IMR-90 (cell line): ENCODE data around the gene B4GALT1. TPM values are rescaled to one million over a fixed set of nuclear protein-coding genes. Genes with fewer than 3 reads are reported as not detected.
"Not testable (repeated sequence)": the region's sequence is repeated elsewhere in the genome, so short reads cannot be mapped to it uniquely, and the experiment has no call there.

Experiments used
- ATAC-seq: fragments of 200-7000 bp; cut with Tn5 transposase; 2 replicates; pipeline ENCODE4 v1.9.1; 2020; ENCODE audit warnings: low read depth, mild to moderate bottlenecking, moderate library complexity
- BruUV-seq: library from RNA; stranded (reverse); fragments of 400-500 nt; replicated peaks from 2 replicates; lab custom pipeline; 2021; lab: Mats Ljungman, UMichigan
- CTCF ChIA-PET: fragments of 300-600 bp; formaldehyde crosslinking; extraction: SDS; loops from one replicate; lab custom pipeline; 2021; ENCODE audit warnings: antibody characterized with exemption; lab: Yijun Ruan, JAX
- POLR2A ChIA-PET: fragments of 300-600 bp; sonication (Branson Sonifier 250); formaldehyde crosslinking; loops from one replicate; lab custom pipeline; 2022; ENCODE audit warnings: antibody characterized with exemption; ENCODE audit not compliant: unreplicated experiment; lab: Charles Lee
- DNase-seq: peaks from one replicate; pipeline ENCODE4 v3.0.0; 2013
- H2AFZ ChIP-seq: replicated peaks from 2 replicates; pipeline ENCODE3; 2013; ENCODE audit warnings: low read length, mild to moderate bottlenecking; ENCODE audit not compliant: poor library complexity
- H2AK5ac ChIP-seq: 2 replicates; pipeline ENCODE4 v1.6.1; 2013; ENCODE audit warnings: low read depth, low read length, inconsistent platforms
- H2AK9ac ChIP-seq: replicated peaks from 2 replicates; pipeline ENCODE3; 2013; ENCODE audit warnings: mild to moderate bottlenecking, low read depth, low read length, moderate library complexity; ENCODE audit not compliant: poor library complexity
- H2BK120ac ChIP-seq: 2 replicates; pipeline ENCODE4 v1.6.1; 2013; ENCODE audit warnings: low read depth, low read length, inconsistent platforms
- H2BK15ac ChIP-seq: 3 replicates; pipeline ENCODE4 v1.6.1; 2013; ENCODE audit warnings: low read depth, low read length, inconsistent platforms
- H2BK20ac ChIP-seq: 2 replicates; pipeline ENCODE4 v1.6.1; 2013; ENCODE audit warnings: low read depth, mild to moderate bottlenecking, inconsistent platforms, low read length, moderate library complexity
- H2BK5ac ChIP-seq: 2 replicates; pipeline ENCODE4 v1.6.1; 2013; ENCODE audit warnings: mild to moderate bottlenecking, low read depth, low read length, inconsistent platforms; ENCODE audit not compliant: poor library complexity, severe bottlenecking
- H3K14ac ChIP-seq: replicated peaks from 2 replicates; pipeline ENCODE4 v1.6.1; 2013; ENCODE audit warnings: low read depth, low read length, inconsistent platforms
- H3K18ac ChIP-seq: 2 replicates; pipeline ENCODE4 v1.6.1; 2013; ENCODE audit warnings: low read depth, low read length, control low read depth
- H3K23ac ChIP-seq: 2 replicates; pipeline ENCODE4 v1.6.1; 2013; ENCODE audit warnings: low read depth, low read length, inconsistent platforms
- H3K27ac ChIP-seq: 2 replicates; pipeline ENCODE4 v1.5.1; 2013; ENCODE audit warnings: mild to moderate bottlenecking, control low read depth, low read length; ENCODE audit not compliant: insufficient read depth
- H3K27me3 ChIP-seq: 2 replicates; pipeline ENCODE4 v1.6.1; 2013; ENCODE audit warnings: low read length; ENCODE audit not compliant: control insufficient read depth, insufficient read depth
- H3K36me3 ChIP-seq: 2 replicates; pipeline ENCODE4 v1.6.1; 2013; ENCODE audit warnings: low read length, mixed read lengths; ENCODE audit not compliant: control insufficient read depth, insufficient read depth
- H3K4ac ChIP-seq: 2 replicates; pipeline ENCODE4 v1.6.1; 2013; ENCODE audit warnings: low read depth, low read length, inconsistent platforms
- H3K4me1 ChIP-seq: 2 replicates; pipeline ENCODE4 v1.6.1; 2013; ENCODE audit warnings: low read length, mixed read lengths; ENCODE audit not compliant: control insufficient read depth, insufficient read depth
- H3K4me2 ChIP-seq: 2 replicates; pipeline ENCODE4 v1.6.1; 2013; ENCODE audit warnings: low read depth, mild to moderate bottlenecking, control low read depth, low read length, moderate library complexity
- H3K4me3 ChIP-seq: 2 replicates; pipeline ENCODE4 v1.5.1; 2013; ENCODE audit warnings: low read depth, mild to moderate bottlenecking, control low read depth, low read length, moderate library complexity; ENCODE audit not compliant: insufficient read depth
- H3K56ac ChIP-seq: 2 replicates; pipeline ENCODE4 v1.6.1; 2013; ENCODE audit warnings: low read length, inconsistent platforms; ENCODE audit not compliant: insufficient read depth; ENCODE audit errors: extremely low read depth
- H3K79me1 ChIP-seq, 2 experiments: 2 replicates each; pipeline ENCODE4 v1.6.1; 2013; ENCODE audit warnings: low read length in 2 of 2, inconsistent platforms in 1 of 2, low read depth in 1 of 2
- H3K9ac ChIP-seq: 2 replicates; pipeline ENCODE4 v1.6.1; 2013; ENCODE audit warnings: low read depth, low read length, control low read depth
- H3K9me1 ChIP-seq: 2 replicates; pipeline ENCODE4 v1.6.1; 2013; ENCODE audit warnings: low read length, inconsistent platforms; ENCODE audit not compliant: insufficient read depth
- H3K9me3 ChIP-seq: 2 replicates; pipeline ENCODE4 v1.6.1; 2013; ENCODE audit warnings: low read length; ENCODE audit not compliant: control insufficient read depth, insufficient read depth
- H4K20me1 ChIP-seq: 2 replicates; pipeline ENCODE4 v1.6.1; 2013; ENCODE audit warnings: low read length, inconsistent platforms; ENCODE audit not compliant: insufficient read depth
- H4K5ac ChIP-seq: 2 replicates; pipeline ENCODE4 v1.6.1; 2013; ENCODE audit warnings: mild to moderate bottlenecking, low read depth, low read length, control low read depth
- H4K8ac ChIP-seq, 2 experiments: 2 replicates each; pipeline ENCODE4 v1.6.1; 2013; ENCODE audit warnings: low read depth in 2 of 2, low read length in 2 of 2, control low read depth in 1 of 2, inconsistent platforms in 1 of 2
- H4K91ac ChIP-seq: 2 replicates; pipeline ENCODE4 v1.6.1; 2013; ENCODE audit warnings: low read depth, low read length, inconsistent platforms; ENCODE audit not compliant: insufficient read depth
- BHLHE40 ChIP-seq: fragments of 150-350 bp; IDR thresholded peaks from 2 replicates; pipeline ENCODE4 v1.6.1; 2016; ENCODE audit warnings: mild to moderate bottlenecking, low read depth, low read length
- CEBPB ChIP-seq: IDR thresholded peaks from 2 replicates; pipeline ENCODE4 v1.6.1; 2012; ENCODE audit warnings: low read depth, low read length, improper control_type of control experiment
- MAZ ChIP-seq: IDR thresholded peaks from 2 replicates; pipeline ENCODE4 v1.6.1; 2012; ENCODE audit warnings: low read depth, mild to moderate bottlenecking, low read length, improper control_type of control experiment, moderate library complexity, borderline replicate concordance
- RAD21 ChIP-seq: IDR thresholded peaks from 2 replicates; pipeline ENCODE4 v1.6.1; 2012; ENCODE audit warnings: low read length, improper control_type of control experiment
- RCOR1 ChIP-seq: IDR thresholded peaks from 2 replicates; pipeline ENCODE4 v1.6.1; 2012; ENCODE audit warnings: mild to moderate bottlenecking, low read length, improper control_type of control experiment; ENCODE audit not compliant: insufficient replicate concordance
- SMC3 ChIP-seq: fragments of 150-350 bp; IDR thresholded peaks from 2 replicates; pipeline ENCODE4 v1.6.1; 2016; ENCODE audit warnings: low read depth, mild to moderate bottlenecking, antibody characterized with exemption, low read length, moderate library complexity
- WGBS, 2 experiments: methylation state at CpG; one replicate each; pipeline versions ENCODE4 v1.1.5 to v1.1.7; 2013; ENCODE audit warnings: missing lambda C conversion rate in 2 of 2; ENCODE audit not compliant: insufficient read length in 1 of 2; ENCODE audit errors: extremely low coverage in 2 of 2; 5-methylcytosine and 5-hydroxymethylcytosine counted together
- dilution Hi-C: fragments of 300-500 bp; cut with HindIII; formaldehyde crosslinking; loops from one replicate; pipeline ENCODE4 v1.14.3; 2018; ENCODE audit warnings: low sequenced_read_pairs; ENCODE audit not compliant: unreplicated experiment
- in situ Hi-C: fragments of 300-500 bp; cut with MboI; formaldehyde crosslinking; loops from 3 replicates; pipeline ENCODE4 v1.14.3; 2019; ENCODE audit warnings: low sequenced_read_pairs, inconsistent platforms, mixed read lengths
- intact Hi-C: fragments of 100-400 bp; cut with micrococcal nuclease; formaldehyde crosslinking; loops from 2 replicates; pipeline ENCODE4 v1.10.0; 2022
- polyA plus RNA-seq, 3 experiments: library from polyadenylated mRNA; depleted of rRNA; stranded (reverse); fragments of >200 nt; gene quantifications; 2 replicates each; pipeline ENCODE4 v1.2.3, GENCODE V29; 2012; ENCODE audit warnings: low replicate concordance in 1 of 3
- total RNA-seq: library from RNA; depleted of rRNA; stranded (reverse); fragments of >200 nt; gene quantifications from 2 replicates; pipeline ENCODE4 v1.2.3, GENCODE V29; 2012
- TF ChIP-seq, protein P1 (sequence below): fragments of 150-350 bp; IDR thresholded peaks from 2 replicates; pipeline ENCODE4 v1.6.1; 2017; ENCODE audit warnings: mild to moderate bottlenecking, antibody characterized with exemption, low read length, low read depth

Gene B4GALT1
- total and polyA plus RNA-seq, 2 of the 4 experiments (the other 2 are of a cell fraction), result 8.8 to 37.8 TPM

DNA sequence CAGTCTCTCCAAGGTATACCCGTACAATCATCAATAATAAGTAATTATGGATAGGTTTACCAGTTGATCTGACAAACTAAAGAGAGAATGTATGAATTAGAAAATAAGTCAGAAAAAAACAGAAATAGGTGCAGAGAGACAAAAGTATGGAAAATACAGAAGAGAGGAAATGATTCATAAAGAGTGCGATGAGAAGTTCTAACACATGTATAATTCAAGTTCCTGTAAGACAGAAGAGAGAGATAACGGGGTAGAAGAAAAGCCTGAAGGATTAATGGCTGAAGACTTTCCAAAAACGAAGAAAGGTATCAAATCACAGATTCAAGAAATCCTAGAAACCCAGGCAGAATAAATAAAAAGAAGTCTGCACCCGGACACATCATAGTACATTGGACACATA lies 74.5 kb downstream of the B4GALT1 start:
- intact Hi-C loops, result no loop called here
- CTCF ChIA-PET, result no interaction called here
- DNase-seq, result no peak
- Histone ChIP-seq H3K27me3 (no peaks in the 10 kb centered on the region), H4K91ac (no peak overlapping the region), H3K36me3 (no peaks in the 10 kb centered on the region), H3K9me1 (no peaks in the 10 kb centered on the region), H3K56ac (no peak overlapping the region), H3K27ac (no peak overlapping the region), H4K5ac (no peak overlapping the region), H3K79me1 (no peaks in the 10 kb centered on the region), H3K4ac (no peak overlapping the region), H2BK5ac (no peak overlapping the region), H2AFZ (no peak overlapping the region), H3K23ac (no peak overlapping the region), H2BK20ac (no peak overlapping the region), H3K4me2 (no peak overlapping the region), H3K9me3 (no peaks in the 10 kb centered on the region), H2AK9ac (no peak overlapping the region), H3K18ac (no peak overlapping the region), H3K9ac (no peak overlapping the region), H3K4me1 (no peaks in the 10 kb centered on the region), H2BK15ac (no peak overlapping the region), H3K4me3 (no peak overlapping the region), H2AK5ac (no peak overlapping the region), H3K14ac (no peak overlapping the region), H4K8ac (no peak overlapping the region), H2BK120ac (no peak overlapping the region), H4K20me1 (no peaks in the 10 kb centered on the region)
- no TSS peak for BruUV-seq
- in situ Hi-C loops, result no loop called here
- WGBS, 2 experiments, result no CpG with 5 or more reads among the region's 5 CpGs
- POLR2A ChIA-PET, result no interaction called here
- dilution Hi-C loops, result no loop called here
- TF ChIP-seq BHLHE40, result no peak
- no peak for TF ChIP-seq SMC3
- TF ChIP-seq CEBPB, result no peak
- TF ChIP-seq MAZ, result no peak
- TF ChIP-seq, protein P1, sequence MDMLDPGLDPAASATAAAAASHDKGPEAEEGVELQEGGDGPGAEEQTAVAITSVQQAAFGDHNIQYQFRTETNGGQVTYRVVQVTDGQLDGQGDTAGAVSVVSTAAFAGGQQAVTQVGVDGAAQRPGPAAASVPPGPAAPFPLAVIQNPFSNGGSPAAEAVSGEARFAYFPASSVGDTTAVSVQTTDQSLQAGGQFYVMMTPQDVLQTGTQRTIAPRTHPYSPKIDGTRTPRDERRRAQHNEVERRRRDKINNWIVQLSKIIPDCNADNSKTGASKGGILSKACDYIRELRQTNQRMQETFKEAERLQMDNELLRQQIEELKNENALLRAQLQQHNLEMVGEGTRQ, result no peak
- TF ChIP-seq RCOR1, result no peak
- TF ChIP-seq RAD21, result no peak
- ATAC-seq, result no peak

DNA sequence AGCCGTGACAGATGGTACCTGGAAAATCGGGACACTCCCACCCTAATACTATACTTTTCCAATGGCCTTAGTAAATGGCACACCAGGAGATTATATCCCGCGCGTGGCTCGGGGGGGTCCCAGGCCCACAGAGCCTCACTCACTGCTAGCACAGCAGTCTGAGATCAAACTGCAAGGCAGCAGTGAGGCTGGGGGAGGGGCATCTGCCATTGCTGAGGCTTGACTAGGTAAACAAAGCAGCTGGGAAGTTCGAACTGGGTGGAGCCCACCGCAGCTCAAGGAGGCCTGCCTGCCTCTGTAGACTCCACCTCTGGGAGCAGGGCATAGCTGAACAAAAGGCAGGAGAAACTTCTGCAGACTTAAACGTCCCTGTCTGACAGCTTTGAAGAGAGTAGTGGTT lies 81.5 kb downstream of the B4GALT1 start:
- WGBS, 2 experiments, result 83% methylated on average over 1 of the region's 9 CpGs; no CpG with 5 or more reads in 1 of the 2 experiments
- H4K5ac ChIP-seq, H3K36me3 ChIP-seq, H3K14ac ChIP-seq, H2AK5ac ChIP-seq, H3K4ac ChIP-seq, H2BK120ac ChIP-seq, CTCF ChIA-PET, H3K9me3 ChIP-seq, intact Hi-C loops, H2BK5ac ChIP-seq, H3K27me3 ChIP-seq, H3K4me1 ChIP-seq, H3K9me1 ChIP-seq, H3K56ac ChIP-seq, H3K4me2 ChIP-seq, H3K79me1 ChIP-seq, ATAC-seq, in situ Hi-C loops, H3K27ac ChIP-seq, POLR2A ChIA-PET, H3K4me3 ChIP-seq, H4K20me1 ChIP-seq, H2AK9ac ChIP-seq, H4K91ac ChIP-seq, H2BK15ac ChIP-seq, H3K23ac ChIP-seq, BruUV-seq, H2BK20ac ChIP-seq, dilution Hi-C loops, H3K9ac ChIP-seq, DNase-seq, H2AFZ ChIP-seq, H3K18ac ChIP-seq, H4K8ac ChIP-seq: not testable (repeated sequence)
